Loucy (cell line): ENCODE measurements around the gene ITGB8.
A peak's percentile ranks its signal among the peaks of the same experiment; 100 is the strongest.

Experiments
- H2AFZ ChIP-seq: fragments of 200-600 bp; sonication (generic); 2 replicates; pipeline ENCODE4 v1.6.0; 2016; ENCODE audit warnings: antibody characterized with exemption, mild to moderate bottlenecking, low read length, moderate library complexity
- H3F3A ChIP-seq: fragments of 200-600 bp; 2 replicates; pipeline ENCODE4 v1.6.0; 2016; ENCODE audit warnings: antibody characterized with exemption, low read depth, mild to moderate bottlenecking
- H3K27me3 ChIP-seq: fragments of 200-600 bp; sonication (generic); 2 replicates; pipeline ENCODE4 v1.6.1; 2014; ENCODE audit warnings: low read length, mild to moderate bottlenecking; ENCODE audit not compliant: insufficient read depth, poor library complexity, severe bottlenecking
- H3K36me3 ChIP-seq: fragments of 200-600 bp; sonication (generic); 2 replicates; pipeline ENCODE4 v1.6.1; 2016; ENCODE audit warnings: low read length; ENCODE audit not compliant: insufficient read depth
- H3K4me1 ChIP-seq: fragments of 200-600 bp; sonication (generic); 2 replicates; pipeline ENCODE4 v1.5.1; 2014; ENCODE audit warnings: low read length, mild to moderate bottlenecking; ENCODE audit not compliant: insufficient read depth, poor library complexity, severe bottlenecking
- H3K4me2 ChIP-seq: fragments of 200-600 bp; sonication (generic); 2 replicates; pipeline ENCODE4 v1.6.0; 2014; ENCODE audit warnings: antibody characterized with exemption, low read length, low read depth, mild to moderate bottlenecking; ENCODE audit not compliant: poor library complexity, severe bottlenecking
- H3K4me3 ChIP-seq: fragments of 200-600 bp; sonication (generic); 2 replicates; pipeline ENCODE4 v1.5.1; 2014; ENCODE audit warnings: low read length, mild to moderate bottlenecking, mixed read lengths; ENCODE audit not compliant: poor library complexity, severe bottlenecking
- H3K79me2 ChIP-seq: fragments of 200-600 bp; sonication (generic); 2 replicates; pipeline ENCODE4 v1.6.1; 2014; ENCODE audit warnings: low read length; ENCODE audit not compliant: insufficient read depth
- H3K9ac ChIP-seq: fragments of 200-600 bp; sonication (generic); 2 replicates; pipeline ENCODE4 v1.6.0; 2014; ENCODE audit warnings: mild to moderate bottlenecking, low read depth, low read length, moderate library complexity; ENCODE audit not compliant: poor library complexity, severe bottlenecking
- H3K9me2 ChIP-seq: fragments of 200-600 bp; sonication (generic); replicated peaks from 2 replicates; pipeline ENCODE4 v1.6.1; 2016; ENCODE audit warnings: low read depth, low read length, mixed read lengths
- H3K9me3 ChIP-seq: fragments of 200-600 bp; sonication (generic); 2 replicates; pipeline ENCODE4 v1.6.1; 2014; ENCODE audit warnings: mild to moderate bottlenecking, antibody characterized with exemption, low read length, low read depth; ENCODE audit not compliant: insufficient read depth
- H4K20me1 ChIP-seq: fragments of 200-600 bp; sonication (generic); 2 replicates; pipeline ENCODE4 v1.6.0; 2014; ENCODE audit warnings: antibody characterized with exemption, low read length, mild to moderate bottlenecking; ENCODE audit not compliant: insufficient read depth, poor library complexity, severe bottlenecking
- EZH2phosphoT487 ChIP-seq: fragments of 200-600 bp; IDR thresholded peaks from 2 replicates; pipeline ENCODE4 v1.6.1; 2018; ENCODE audit warnings: antibody characterized with exemption, mild to moderate bottlenecking, moderate library complexity, borderline replicate concordance
- TF ChIP-seq, protein P1 (sequence below): fragments of 200-600 bp; sonication (generic); conservative IDR thresholded peaks from 2 replicates; pipeline ENCODE4 v1.5.1; 2014; ENCODE audit warnings: mild to moderate bottlenecking, antibody characterized with exemption, low read length

The ITGB8 gene

DNA sequence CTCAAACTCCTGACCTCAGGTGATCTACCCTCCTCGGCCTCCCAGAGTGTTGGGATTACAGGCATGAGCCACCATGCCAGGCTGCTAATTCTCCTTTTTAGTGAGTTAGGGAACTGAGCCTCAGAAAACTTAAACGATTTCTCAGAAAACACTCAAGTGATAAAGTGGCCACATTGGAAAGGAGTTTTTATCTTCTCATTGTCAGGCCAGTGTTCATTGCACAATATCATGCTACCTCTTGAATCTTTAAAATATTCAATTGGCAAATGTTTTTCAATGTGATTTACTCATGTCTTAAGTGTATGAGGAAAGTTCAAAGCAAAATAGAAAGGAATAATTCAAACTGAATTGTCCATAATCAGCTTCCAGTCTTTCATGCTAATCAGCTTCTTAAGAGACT is 80.7 kb downstream of the ITGB8 start:
- H3K4me3 ChIP-seq: no peak overlapping the region
- no peaks in the 10 kb centered on the region for H3K27me3 ChIP-seq
- no peak overlapping the region for H2AFZ ChIP-seq
- H3K79me2 ChIP-seq: no peaks in the 10 kb centered on the region
- no peaks in the 10 kb centered on the region for H3K36me3 ChIP-seq
- no peaks in the 10 kb centered on the region for H3K9me2 ChIP-seq
- H3F3A ChIP-seq: no peaks in the 10 kb centered on the region
- H3K9ac ChIP-seq: no peak overlapping the region
- no peak for TF ChIP-seq EZH2phosphoT487
- TF ChIP-seq, protein P1, sequence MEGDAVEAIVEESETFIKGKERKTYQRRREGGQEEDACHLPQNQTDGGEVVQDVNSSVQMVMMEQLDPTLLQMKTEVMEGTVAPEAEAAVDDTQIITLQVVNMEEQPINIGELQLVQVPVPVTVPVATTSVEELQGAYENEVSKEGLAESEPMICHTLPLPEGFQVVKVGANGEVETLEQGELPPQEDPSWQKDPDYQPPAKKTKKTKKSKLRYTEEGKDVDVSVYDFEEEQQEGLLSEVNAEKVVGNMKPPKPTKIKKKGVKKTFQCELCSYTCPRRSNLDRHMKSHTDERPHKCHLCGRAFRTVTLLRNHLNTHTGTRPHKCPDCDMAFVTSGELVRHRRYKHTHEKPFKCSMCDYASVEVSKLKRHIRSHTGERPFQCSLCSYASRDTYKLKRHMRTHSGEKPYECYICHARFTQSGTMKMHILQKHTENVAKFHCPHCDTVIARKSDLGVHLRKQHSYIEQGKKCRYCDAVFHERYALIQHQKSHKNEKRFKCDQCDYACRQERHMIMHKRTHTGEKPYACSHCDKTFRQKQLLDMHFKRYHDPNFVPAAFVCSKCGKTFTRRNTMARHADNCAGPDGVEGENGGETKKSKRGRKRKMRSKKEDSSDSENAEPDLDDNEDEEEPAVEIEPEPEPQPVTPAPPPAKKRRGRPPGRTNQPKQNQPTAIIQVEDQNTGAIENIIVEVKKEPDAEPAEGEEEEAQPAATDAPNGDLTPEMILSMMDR: no peak
- no peaks in the 10 kb centered on the region for H4K20me1 ChIP-seq
- H3K4me2 ChIP-seq: no peak overlapping the region
- no peaks in the 10 kb centered on the region for H3K9me3 ChIP-seq
- no peaks in the 10 kb centered on the region for H3K4me1 ChIP-seq

DNA sequence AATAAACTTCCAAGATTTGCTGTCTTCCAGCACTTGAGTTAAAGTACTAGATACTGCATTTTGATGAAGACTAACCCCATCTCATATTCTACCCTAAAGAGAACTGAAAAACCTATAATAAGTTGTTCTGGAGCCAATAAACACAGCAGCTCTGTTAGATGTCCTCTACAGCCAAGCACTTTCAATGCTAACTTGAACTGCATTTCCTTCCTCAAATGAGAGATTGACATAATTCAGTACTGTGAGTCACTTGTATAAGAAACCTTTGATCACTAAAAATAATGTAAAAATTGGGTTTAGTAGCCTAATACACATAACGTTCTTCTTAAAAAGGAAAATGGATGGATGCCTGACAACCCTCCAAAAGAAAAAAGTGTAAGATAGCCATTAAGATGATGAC is 81.3 kb downstream of the ITGB8 start:
- Histone ChIP-seq H3K9me3 (no peaks in the 10 kb centered on the region), H3K9ac (no peak overlapping the region), H3K79me2 (no peaks in the 10 kb centered on the region), H2AFZ (no peak overlapping the region), H3K9me2 (no peaks in the 10 kb centered on the region), H3K4me2 (no peak overlapping the region), H4K20me1 (no peaks in the 10 kb centered on the region), H3K27me3 (no peaks in the 10 kb centered on the region), H3K36me3 (no peaks in the 10 kb centered on the region), H3F3A (no peaks in the 10 kb centered on the region), H3K4me3 (no peak overlapping the region), H3K4me1 (peaks cover under 1% of the 10 kb centered on the region)
- TF ChIP-seq, protein P1: no peak
- no peak for TF ChIP-seq EZH2phosphoT487

GRCh38 chr7:20417260-20417659 is 86.6 kb downstream of the ITGB8 start:
- no peak overlapping the region for H3K4me2 ChIP-seq
- H3K4me1 ChIP-seq: peaks cover 4% of the 10 kb centered on the region
- no peaks in the 10 kb centered on the region for H3K36me3 ChIP-seq
- peak overlapping the region; percentile 84 for H2AFZ ChIP-seq
- TF ChIP-seq, protein P1: no peak
- no peak for TF ChIP-seq EZH2phosphoT487
- no peak overlapping the region for H3K4me3 ChIP-seq
- no peak overlapping the region for H3K9ac ChIP-seq
- no peaks in the 10 kb centered on the region for H3F3A ChIP-seq
- no peaks in the 10 kb centered on the region for H4K20me1 ChIP-seq
- H3K79me2 ChIP-seq: no peaks in the 10 kb centered on the region
- no peaks in the 10 kb centered on the region for H3K9me3 ChIP-seq
- H3K9me2 ChIP-seq: no peaks in the 10 kb centered on the region
- no peaks in the 10 kb centered on the region for H3K27me3 ChIP-seq
